Smooth muscle cell (in vitro differentiated cells): ENCODE measurements around the gene TOR2A. TPM values are rescaled to one million over a fixed set of nuclear protein-coding genes. Genes with fewer than 3 reads are reported as not detected.

Experiments
- DNase-seq: peaks from one replicate; lab custom pipeline; 2025; ENCODE audit not compliant: unreplicated experiment; lab: John Stamatoyannopoulos, UW
- H2AFZ ChIP-seq: fragments of 200-600 bp; sonication (generic); 2 replicates; pipeline ENCODE4 v1.6.0; 2016; ENCODE audit warnings: antibody characterized with exemption, low read depth, mild to moderate bottlenecking
- H3F3A ChIP-seq: fragments of 200-600 bp; sonication (generic); 2 replicates; pipeline ENCODE4 v1.6.0; 2017; ENCODE audit warnings: antibody characterized with exemption, low read depth
- H3K27ac ChIP-seq: fragments of 200-600 bp; sonication (generic); 2 replicates; pipeline ENCODE4 v1.5.1; 2016; ENCODE audit warnings: low read depth, mild to moderate bottlenecking
- H3K27me3 ChIP-seq: fragments of 200-600 bp; sonication (generic); 2 replicates; pipeline ENCODE4 v1.6.1; 2016; ENCODE audit warnings: low read depth, mild to moderate bottlenecking
- H3K36me3 ChIP-seq: fragments of 200-600 bp; sonication (generic); 2 replicates; pipeline ENCODE4 v1.5.1; 2016; ENCODE audit warnings: low read depth
- H3K4me1 ChIP-seq: fragments of 200-600 bp; sonication (generic); 2 replicates; pipeline ENCODE4 v1.5.1; 2016; ENCODE audit warnings: low read depth
- H3K4me2 ChIP-seq: fragments of 200-600 bp; sonication (generic); 2 replicates; pipeline ENCODE4 v1.6.0; 2016; ENCODE audit warnings: mild to moderate bottlenecking
- H3K4me3 ChIP-seq: fragments of 200-600 bp; sonication (generic); 2 replicates; pipeline ENCODE4 v1.5.1; 2016; ENCODE audit warnings: mild to moderate bottlenecking
- H3K79me2 ChIP-seq: fragments of 200-600 bp; sonication (generic); 2 replicates; pipeline ENCODE4 v1.6.0; 2016; ENCODE audit warnings: low read depth, mild to moderate bottlenecking
- H3K9ac ChIP-seq: fragments of 200-600 bp; sonication (generic); 2 replicates; pipeline ENCODE4 v1.6.0; 2016; ENCODE audit warnings: low read depth
- H3K9me3 ChIP-seq: fragments of 200-600 bp; sonication (generic); replicated peaks from 2 replicates; pipeline ENCODE4 v1.5.1; 2016; ENCODE audit warnings: low read depth
- H4K20me1 ChIP-seq: fragments of 200-600 bp; sonication (generic); 2 replicates; pipeline ENCODE4 v1.6.0; 2016; ENCODE audit warnings: low read depth
- CTCF ChIP-seq: fragments of 200-600 bp; sonication (generic); IDR thresholded peaks from 2 replicates; pipeline ENCODE4 v1.5.1; 2017; ENCODE audit warnings: borderline replicate concordance, mild to moderate bottlenecking, antibody characterized with exemption; ENCODE audit not compliant: insufficient read depth, poor library complexity, severe bottlenecking
- WGBS: methylation state at CpG from one replicate; pipeline ENCODE4 v1.1.7; 2016; ENCODE audit warnings: low lambda C conversion rate; 5-methylcytosine and 5-hydroxymethylcytosine counted together
- polyA plus RNA-seq: library from polyadenylated mRNA; unstranded; fragments of >200 nt; fragmentation: Nextera tagmentation; extraction: Ambion mirVana; gene quantifications from 2 replicates; pipeline ENCODE4 v1.2.1, GENCODE V29; 2016
- total RNA-seq: library from RNA; depleted of rRNA; stranded (reverse); fragments of >200 nt; gene quantifications from 2 replicates; pipeline ENCODE4 v1.2.3, GENCODE V29; 2014

The TOR2A gene
- total and polyA plus RNA-seq, 2 experiments from 2014 or later: 7.3 to 12.3 TPM

GRCh38 chr9:127693143-127693542 is 42.0 kb downstream of the TOR2A start:
- Histone ChIP-seq H3K4me3 (no peak overlapping the region), H3K4me1 (no peaks in the 10 kb centered on the region), H3K27me3 (no peaks in the 10 kb centered on the region), H3K4me2 (no peak overlapping the region), H3K79me2 (no peaks in the 10 kb centered on the region), H4K20me1 (no peaks in the 10 kb centered on the region), H3F3A (peaks cover under 1% of the 10 kb centered on the region), H3K27ac (no peak overlapping the region), H3K9me3 (no peaks in the 10 kb centered on the region), H3K36me3 (no peaks in the 10 kb centered on the region), H3K9ac (no peak overlapping the region), H2AFZ (no peak overlapping the region)
- DNase-seq: no peak
- 92% methylated on average over 10 of the region's 10 CpGs for WGBS
- no peak for TF ChIP-seq CTCF

- no peaks in the 10 kb centered on the region for H3K36me3 ChIP-seq
- H3K9me3 ChIP-seq: no peaks in the 10 kb centered on the region
- H3K9ac ChIP-seq: no peak overlapping the region
- H2AFZ ChIP-seq: no peak overlapping the region
- no peak for TF ChIP-seq CTCF
- WGBS: 95% methylated on average over 20 of the region's 20 CpGs
- H3K4me1 ChIP-seq: no peaks in the 10 kb centered on the region
- H3F3A ChIP-seq: no peaks in the 10 kb centered on the region
- no peaks in the 10 kb centered on the region for H3K27me3 ChIP-seq
- no peaks in the 10 kb centered on the region for H3K79me2 ChIP-seq
- no peaks in the 10 kb centered on the region for H4K20me1 ChIP-seq
- H3K4me3 ChIP-seq: no peak overlapping the region
- H3K4me2 ChIP-seq: no peak overlapping the region
- no peak overlapping the region for H3K27ac ChIP-seq
- no peak for DNase-seq
Measured at GRCh38 chr9:127692071-127692470, 43.0 kb downstream of the TOR2A start.

- H2AFZ ChIP-seq: no peak overlapping the region
- no peaks in the 10 kb centered on the region for H4K20me1 ChIP-seq
- no peak for TF ChIP-seq CTCF
- H3K4me3 ChIP-seq: no peak overlapping the region
- no peak overlapping the region for H3K27ac ChIP-seq
- H3F3A ChIP-seq: no peaks in the 10 kb centered on the region
- no peaks in the 10 kb centered on the region for H3K27me3 ChIP-seq
- no peaks in the 10 kb centered on the region for H3K9me3 ChIP-seq
- 94% methylated on average over 10 of the region's 10 CpGs for WGBS
- no peak overlapping the region for H3K9ac ChIP-seq
- no peak overlapping the region for H3K4me2 ChIP-seq
- no peaks in the 10 kb centered on the region for H3K79me2 ChIP-seq
- no peaks in the 10 kb centered on the region for H3K36me3 ChIP-seq
- DNase-seq: no peak
- no peaks in the 10 kb centered on the region for H3K4me1 ChIP-seq
Measured at GRCh38 chr9:127690735-127691134, 44.4 kb downstream of the TOR2A start.

- Histone ChIP-seq H2AFZ (no peak overlapping the region), H3K4me1 (no peaks in the 10 kb centered on the region), H3K36me3 (no peaks in the 10 kb centered on the region), H3K27me3 (no peaks in the 10 kb centered on the region), H3K9ac (no peak overlapping the region), H3K27ac (no peak overlapping the region), H3K4me2 (no peak overlapping the region), H3K9me3 (no peaks in the 10 kb centered on the region), H3K79me2 (no peaks in the 10 kb centered on the region), H4K20me1 (no peaks in the 10 kb centered on the region), H3F3A (no peaks in the 10 kb centered on the region), H3K4me3 (no peak overlapping the region)
- WGBS: 94% methylated on average over 13 of the region's 13 CpGs
- no peak for DNase-seq
- TF ChIP-seq CTCF: no peak
Measured at GRCh38 chr9:127689329-127690000, 45.6 kb downstream of the TOR2A start.
